Mesothelial cell of epicardium (in vitro differentiated cells): ENCODE results near the gene SLC9A2. TPM values are rescaled to one million over a fixed set of nuclear protein-coding genes. Genes with fewer than 3 reads are reported as not detected.

Experiments
- DNase-seq, 2 experiments: peaks; one replicate each; pipeline ENCODE4 v3.0.0; 2021; ENCODE audit warnings: low spot score in 2 of 2; ENCODE audit not compliant: unreplicated experiment in 2 of 2
- H3K27ac Mint-ChIP-seq: 2 replicates; pipeline ENCODE4 v1.8.0; 2021; ENCODE audit warnings: mixed read lengths
- H3K27me3 Mint-ChIP-seq: 2 replicates; pipeline ENCODE4 v1.8.0; 2021; ENCODE audit warnings: low read depth, mixed read lengths
- H3K36me3 Mint-ChIP-seq: 2 replicates; pipeline ENCODE4 v1.8.0; 2021; ENCODE audit warnings: mixed read lengths
- H3K4me1 Mint-ChIP-seq: 2 replicates; pipeline ENCODE4 v1.8.0; 2021; ENCODE audit warnings: mixed read lengths
- H3K4me3 Mint-ChIP-seq: 2 replicates; pipeline ENCODE4 v1.8.0; 2021; ENCODE audit warnings: mild to moderate bottlenecking, moderate library complexity, mixed read lengths
- H3K9me3 Mint-ChIP-seq: 2 replicates; pipeline ENCODE4 v1.8.0; 2021; ENCODE audit warnings: mixed read lengths
- CTCF ChIP-seq: fragments of 200-600 bp; sonication (generic); IDR thresholded peaks from one replicate; pipeline ENCODE4 v1.5.0; 2021; ENCODE audit warnings: antibody characterized with exemption; ENCODE audit not compliant: unreplicated experiment
- total RNA-seq: library from RNA; stranded (reverse); gene quantifications from 3 replicates; pipeline ENCODE4 v1.2.1, GENCODE V29; 2021

Gene SLC9A2
- total RNA-seq, 1 donor from 2014 or later = 0.04 TPM

GRCh38 chr2:102755284-102755683 is 135.9 kb downstream of the SLC9A2 start:
- DNase-seq = no peak
- no peak for TF ChIP-seq CTCF
- Mint-ChIP-seq H3K4me3 (no peak overlapping the region), H3K36me3 (no peaks in the 10 kb centered on the region), H3K4me1 (no peaks in the 10 kb centered on the region), H3K9me3 (no peaks in the 10 kb centered on the region), H3K27me3 (no peaks in the 10 kb centered on the region), H3K27ac (no peak overlapping the region)

- no peaks in the 10 kb centered on the region for H3K4me1 Mint-ChIP-seq
- H3K9me3 Mint-ChIP-seq = no peaks in the 10 kb centered on the region
- DNase-seq = no peak
These were observed 139.1 kb downstream of the SLC9A2 start for GRCh38 chr2:102758439-102758838.

More at GRCh38 chr2:102758439-102758838, 139.1 kb downstream of the SLC9A2 start:
- Mint-ChIP-seq H3K27me3 (no peaks in the 10 kb centered on the region), H3K4me3 (no peak overlapping the region), H3K27ac (no peak overlapping the region), H3K36me3 (peaks cover 2% of the 10 kb centered on the region)
- TF ChIP-seq CTCF = no peak

Other genes with a start within 250 kb of the SLC9A2 start
- not detected in 3 replicates for gene IL18RAP, start 196.4 kb upstream of the SLC9A2 start, total RNA-seq
- 0.07 to 0.11 TPM (median 0.11 TPM) in 3 replicates for gene SLC9A4, start 146.3 kb upstream of the SLC9A2 start, total RNA-seq
- gene TMEM182, start 142.5 kb downstream of the SLC9A2 start, total RNA-seq = 7.1 to 9.1 TPM (median 8.0 TPM) in 3 replicates